Hepatocyte (in vitro differentiated cells): Measurements from ENCODE around the gene MME. TPM values are rescaled to one million over a fixed set of nuclear protein-coding genes. Genes with fewer than 3 reads are reported as not detected.
"Not testable (repeated sequence)": the region's sequence is repeated elsewhere in the genome, so short reads cannot be mapped to it uniquely, and the experiment has no call there.

Experiments
- DNase-seq: peaks from one replicate; pipeline ENCODE4 v3.0.0-alpha.2; 2016; ENCODE audit warnings: low spot score
- H2AFZ ChIP-seq: fragments of 200-600 bp; sonication (generic); 2 replicates; pipeline ENCODE4 v1.6.0; 2016; ENCODE audit warnings: antibody characterized with exemption, mild to moderate bottlenecking
- H3K27ac ChIP-seq: fragments of 200-600 bp; sonication (generic); 2 replicates; pipeline ENCODE4 v1.5.1; 2016; ENCODE audit warnings: mild to moderate bottlenecking
- H3K27me3 ChIP-seq: fragments of 200-600 bp; sonication (generic); 2 replicates; pipeline ENCODE4 v1.6.1; 2016
- H3K36me3 ChIP-seq: fragments of 200-600 bp; sonication (generic); replicated peaks from 2 replicates; pipeline ENCODE4 v1.5.1; 2016; ENCODE audit warnings: low read depth; ENCODE audit not compliant: insufficient read depth
- H3K4me1 ChIP-seq: fragments of 200-600 bp; sonication (generic); 2 replicates; pipeline ENCODE4 v1.5.1; 2016; ENCODE audit warnings: mild to moderate bottlenecking, moderate library complexity; ENCODE audit not compliant: insufficient read depth
- H3K4me2 ChIP-seq: fragments of 200-600 bp; sonication (generic); 2 replicates; pipeline ENCODE4 v1.6.0; 2016
- H3K4me3 ChIP-seq: fragments of 200-600 bp; sonication (generic); 2 replicates; pipeline ENCODE4 v1.5.1; 2016; ENCODE audit warnings: mild to moderate bottlenecking
- H3K79me2 ChIP-seq: fragments of 200-600 bp; sonication (generic); 2 replicates; pipeline ENCODE4 v1.6.0; 2017; ENCODE audit warnings: mild to moderate bottlenecking
- H3K9me2 ChIP-seq: fragments of 200-600 bp; sonication (generic); replicated peaks from 2 replicates; pipeline ENCODE4 v1.6.0; 2017; ENCODE audit warnings: mild to moderate bottlenecking; ENCODE audit not compliant: insufficient read depth
- H3K9me3 ChIP-seq: fragments of 200-600 bp; sonication (generic); 2 replicates; pipeline ENCODE4 v1.5.1; 2016; ENCODE audit warnings: low read depth, mild to moderate bottlenecking
- H4K20me1 ChIP-seq: fragments of 200-600 bp; sonication (generic); 2 replicates; pipeline ENCODE4 v1.6.0; 2016; ENCODE audit warnings: mild to moderate bottlenecking; ENCODE audit not compliant: insufficient read depth, poor library complexity, severe bottlenecking
- EZH2 ChIP-seq: fragments of 200-600 bp; sonication (generic); IDR thresholded peaks from 2 replicates; pipeline ENCODE4 v1.6.1; 2016; ENCODE audit warnings: antibody characterized with exemption, mild to moderate bottlenecking, borderline replicate concordance
- EZH2phosphoT487 ChIP-seq: fragments of 200-600 bp; sonication (generic); IDR thresholded peaks from one replicate; pipeline ENCODE4 v1.6.1; 2018; ENCODE audit warnings: antibody characterized with exemption, mild to moderate bottlenecking, low read depth, moderate library complexity; ENCODE audit not compliant: unreplicated experiment, severe bottlenecking
- WGBS: methylation state at CpG from one replicate; pipeline ENCODE4 v1.1.6; 2016; ENCODE audit warnings: low lambda C conversion rate; ENCODE audit errors: missing lambda C conversion rate; 5-methylcytosine and 5-hydroxymethylcytosine counted together
- polyA plus RNA-seq: library from polyadenylated mRNA; unstranded; fragments of >200 nt; fragmentation: Nextera tagmentation; extraction: Ambion mirVana; gene quantifications from 2 replicates; pipeline ENCODE4 v1.2.1, GENCODE V29; 2016
- total RNA-seq: library from RNA; depleted of rRNA; stranded (reverse); fragments of >200 nt; gene quantifications from 2 replicates; pipeline ENCODE4 v1.2.3, GENCODE V29; 2014
- TF ChIP-seq, protein P1 (sequence below): fragments of 200-600 bp; sonication (generic); IDR thresholded peaks from 2 replicates; pipeline ENCODE4 v1.5.1; 2016; ENCODE audit warnings: antibody characterized with exemption, mild to moderate bottlenecking; ENCODE audit not compliant: poor library complexity

Gene MME
- total and polyA plus RNA-seq, 2 experiments from 2014 or later = 135 to 250 TPM

DNA sequence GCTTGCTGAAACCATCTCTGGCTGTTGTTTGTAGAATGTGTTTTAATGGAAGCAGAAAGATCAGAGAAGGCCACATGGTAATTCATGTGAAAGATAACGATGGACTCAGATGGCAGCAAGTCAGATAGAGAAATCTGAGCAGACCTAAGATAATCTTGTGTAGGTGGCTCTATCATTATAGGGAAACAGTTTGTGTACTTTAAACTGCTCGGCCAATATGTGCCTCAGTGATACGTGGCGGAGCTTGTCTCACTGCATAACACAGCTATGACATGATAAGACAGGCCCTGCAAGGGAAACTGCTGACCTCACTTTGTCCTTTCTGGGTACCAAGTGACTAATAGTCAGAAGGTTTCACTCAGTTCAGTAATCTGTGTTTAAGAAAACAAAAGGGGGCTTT is 51.0 kb downstream of the MME start:
- H4K20me1 ChIP-seq = no peaks in the 10 kb centered on the region
- no peaks in the 10 kb centered on the region for H3K9me2 ChIP-seq
- H3K4me2 ChIP-seq = peak overlapping the region; percentile 3
- TF ChIP-seq, protein P1, sequence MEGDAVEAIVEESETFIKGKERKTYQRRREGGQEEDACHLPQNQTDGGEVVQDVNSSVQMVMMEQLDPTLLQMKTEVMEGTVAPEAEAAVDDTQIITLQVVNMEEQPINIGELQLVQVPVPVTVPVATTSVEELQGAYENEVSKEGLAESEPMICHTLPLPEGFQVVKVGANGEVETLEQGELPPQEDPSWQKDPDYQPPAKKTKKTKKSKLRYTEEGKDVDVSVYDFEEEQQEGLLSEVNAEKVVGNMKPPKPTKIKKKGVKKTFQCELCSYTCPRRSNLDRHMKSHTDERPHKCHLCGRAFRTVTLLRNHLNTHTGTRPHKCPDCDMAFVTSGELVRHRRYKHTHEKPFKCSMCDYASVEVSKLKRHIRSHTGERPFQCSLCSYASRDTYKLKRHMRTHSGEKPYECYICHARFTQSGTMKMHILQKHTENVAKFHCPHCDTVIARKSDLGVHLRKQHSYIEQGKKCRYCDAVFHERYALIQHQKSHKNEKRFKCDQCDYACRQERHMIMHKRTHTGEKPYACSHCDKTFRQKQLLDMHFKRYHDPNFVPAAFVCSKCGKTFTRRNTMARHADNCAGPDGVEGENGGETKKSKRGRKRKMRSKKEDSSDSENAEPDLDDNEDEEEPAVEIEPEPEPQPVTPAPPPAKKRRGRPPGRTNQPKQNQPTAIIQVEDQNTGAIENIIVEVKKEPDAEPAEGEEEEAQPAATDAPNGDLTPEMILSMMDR = no peak
- no peak for TF ChIP-seq EZH2
- no peak for TF ChIP-seq EZH2phosphoT487
- H3K4me1 ChIP-seq = peaks cover 15% of the 10 kb centered on the region
- 25% methylated on average over 4 of the region's 4 CpGs for WGBS
- no peak overlapping the region for H3K4me3 ChIP-seq
- no peaks in the 10 kb centered on the region for H3K9me3 ChIP-seq
- peak; percentile 74 for DNase-seq
- H3K36me3 ChIP-seq = no peaks in the 10 kb centered on the region
- H3K27ac ChIP-seq = peak overlapping the region; percentile 96
- H3K79me2 ChIP-seq = no peaks in the 10 kb centered on the region
- peak overlapping the region; percentile 15 for H2AFZ ChIP-seq
- no peaks in the 10 kb centered on the region for H3K27me3 ChIP-seq

DNA sequence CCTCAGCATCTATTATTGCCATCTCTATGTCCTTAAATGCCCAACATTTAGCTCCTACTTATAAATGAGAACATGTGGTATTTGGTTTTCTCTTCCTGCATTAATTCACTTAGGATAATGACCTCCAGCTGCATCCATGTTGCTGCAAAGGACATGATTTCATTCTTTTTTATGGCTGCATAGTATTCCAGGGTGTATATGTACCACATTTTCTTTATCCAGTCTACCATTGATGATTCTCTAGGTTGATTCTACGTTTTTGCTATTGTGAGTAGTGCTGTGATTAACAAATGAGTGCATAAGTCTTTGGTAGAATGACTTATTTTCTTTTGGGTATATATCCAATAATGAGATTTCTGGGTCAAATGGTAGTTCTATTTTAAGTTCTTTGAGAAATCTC is 54.2 kb downstream of the MME start:
- peaks cover 15% of the 10 kb centered on the region for H3K4me1 ChIP-seq
- not testable (repeated sequence) for H4K20me1 ChIP-seq, H3K4me3 ChIP-seq, DNase-seq, H3K79me2 ChIP-seq, H3K36me3 ChIP-seq, H3K4me2 ChIP-seq, H3K27me3 ChIP-seq, H2AFZ ChIP-seq, H3K9me2 ChIP-seq, H3K27ac ChIP-seq, H3K9me3 ChIP-seq
- WGBS = 88% methylated on average over 1 of the region's 1 CpG

DNA sequence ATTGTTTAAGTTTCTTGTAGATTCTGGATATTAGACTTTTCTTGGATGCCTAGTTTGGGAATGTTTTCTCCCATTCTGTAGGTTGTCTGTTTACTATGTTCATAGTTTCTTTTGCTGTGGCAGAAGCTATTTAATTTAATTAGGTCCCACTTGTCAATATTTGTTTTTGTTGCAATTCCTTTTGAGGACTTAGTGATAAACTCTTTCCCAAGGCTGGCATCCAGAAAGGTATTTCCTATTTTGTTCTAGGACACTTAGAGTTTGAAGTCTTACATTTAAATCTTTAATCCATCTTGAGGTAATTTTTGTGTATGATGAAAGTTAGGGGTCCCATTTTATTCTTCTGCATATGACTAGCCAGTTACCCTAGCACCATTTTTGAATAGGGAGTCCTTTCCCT is 54.9 kb downstream of the MME start:
- H4K20me1 ChIP-seq = no peaks in the 10 kb centered on the region
- no peaks in the 10 kb centered on the region for H3K27me3 ChIP-seq
- H3K4me1 ChIP-seq = peaks cover 15% of the 10 kb centered on the region
- no peaks in the 10 kb centered on the region for H3K9me2 ChIP-seq
- no peak overlapping the region for H2AFZ ChIP-seq
- H3K4me3 ChIP-seq = no peak overlapping the region
- no peak overlapping the region for H3K27ac ChIP-seq
- no peaks in the 10 kb centered on the region for H3K36me3 ChIP-seq
- H3K9me3 ChIP-seq = no peaks in the 10 kb centered on the region
- TF ChIP-seq, protein P1 = no peak
- no peak for TF ChIP-seq EZH2phosphoT487
- H3K79me2 ChIP-seq = no peaks in the 10 kb centered on the region
- no peak for DNase-seq
- no peak overlapping the region for H3K4me2 ChIP-seq

DNA sequence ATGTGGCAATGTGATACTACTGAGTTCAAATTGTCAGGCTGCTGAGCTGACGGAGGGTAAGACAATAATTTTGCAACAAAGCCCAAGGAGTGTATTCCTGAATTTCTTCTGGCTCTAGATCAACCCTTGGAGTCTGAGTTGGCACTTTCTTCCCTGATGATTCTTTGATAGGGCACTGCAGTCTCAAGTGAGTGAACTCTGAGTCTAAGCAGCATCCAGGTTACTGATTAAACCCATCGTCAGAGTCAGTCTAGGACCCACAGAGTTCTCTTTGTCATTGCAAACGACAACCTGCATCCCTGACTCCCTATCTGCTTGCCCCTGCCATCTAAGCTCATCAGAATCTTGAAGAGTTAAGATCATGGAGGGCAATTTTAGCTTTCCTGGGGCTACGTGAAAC is 58.6 kb downstream of the MME start:
- no peaks in the 10 kb centered on the region for H3K79me2 ChIP-seq
- H3K9me2 ChIP-seq = no peaks in the 10 kb centered on the region
- no peaks in the 10 kb centered on the region for H3K36me3 ChIP-seq
- peak; percentile 27 for DNase-seq
- no peaks in the 10 kb centered on the region for H3K4me1 ChIP-seq
- no peak overlapping the region for H2AFZ ChIP-seq
- no peaks in the 10 kb centered on the region for H3K27me3 ChIP-seq
- H4K20me1 ChIP-seq = no peaks in the 10 kb centered on the region
- H3K4me2 ChIP-seq = no peak overlapping the region
- no peaks in the 10 kb centered on the region for H3K9me3 ChIP-seq
- TF ChIP-seq, protein P1 = no peak
- TF ChIP-seq EZH2phosphoT487 (no peak), EZH2 (no peak)
- no peak overlapping the region for H3K4me3 ChIP-seq
- WGBS = 59% methylated on average over 4 of the region's 4 CpGs
- peak overlapping the region; percentile 8 for H3K27ac ChIP-seq
